Smooth muscle cell (in vitro differentiated cells): Measurements from ENCODE around the gene OSBPL1A. TPM values are rescaled to one million over a fixed set of nuclear protein-coding genes. Genes with fewer than 3 reads are reported as not detected.

Experiments
- DNase-seq: peaks from one replicate; lab custom pipeline; 2025; ENCODE audit not compliant: unreplicated experiment; lab: John Stamatoyannopoulos, UW
- H2AFZ ChIP-seq: fragments of 200-600 bp; sonication (generic); 2 replicates; pipeline ENCODE4 v1.6.0; 2016; ENCODE audit warnings: antibody characterized with exemption, low read depth, mild to moderate bottlenecking
- H3F3A ChIP-seq: fragments of 200-600 bp; sonication (generic); 2 replicates; pipeline ENCODE4 v1.6.0; 2017; ENCODE audit warnings: antibody characterized with exemption, low read depth
- H3K27ac ChIP-seq: fragments of 200-600 bp; sonication (generic); 2 replicates; pipeline ENCODE4 v1.5.1; 2016; ENCODE audit warnings: low read depth, mild to moderate bottlenecking
- H3K27me3 ChIP-seq: fragments of 200-600 bp; sonication (generic); 2 replicates; pipeline ENCODE4 v1.6.1; 2016; ENCODE audit warnings: low read depth, mild to moderate bottlenecking
- H3K36me3 ChIP-seq: fragments of 200-600 bp; sonication (generic); 2 replicates; pipeline ENCODE4 v1.5.1; 2016; ENCODE audit warnings: low read depth
- H3K4me1 ChIP-seq: fragments of 200-600 bp; sonication (generic); 2 replicates; pipeline ENCODE4 v1.5.1; 2016; ENCODE audit warnings: low read depth
- H3K4me2 ChIP-seq: fragments of 200-600 bp; sonication (generic); 2 replicates; pipeline ENCODE4 v1.6.0; 2016; ENCODE audit warnings: mild to moderate bottlenecking
- H3K4me3 ChIP-seq: fragments of 200-600 bp; sonication (generic); 2 replicates; pipeline ENCODE4 v1.5.1; 2016; ENCODE audit warnings: mild to moderate bottlenecking
- H3K79me2 ChIP-seq: fragments of 200-600 bp; sonication (generic); 2 replicates; pipeline ENCODE4 v1.6.0; 2016; ENCODE audit warnings: low read depth, mild to moderate bottlenecking
- H3K9ac ChIP-seq: fragments of 200-600 bp; sonication (generic); 2 replicates; pipeline ENCODE4 v1.6.0; 2016; ENCODE audit warnings: low read depth
- H3K9me3 ChIP-seq: fragments of 200-600 bp; sonication (generic); replicated peaks from 2 replicates; pipeline ENCODE4 v1.5.1; 2016; ENCODE audit warnings: low read depth
- H4K20me1 ChIP-seq: fragments of 200-600 bp; sonication (generic); 2 replicates; pipeline ENCODE4 v1.6.0; 2016; ENCODE audit warnings: low read depth
- CTCF ChIP-seq: fragments of 200-600 bp; sonication (generic); IDR thresholded peaks from 2 replicates; pipeline ENCODE4 v1.5.1; 2017; ENCODE audit warnings: borderline replicate concordance, mild to moderate bottlenecking, antibody characterized with exemption; ENCODE audit not compliant: insufficient read depth, poor library complexity, severe bottlenecking
- WGBS: methylation state at CpG from one replicate; pipeline ENCODE4 v1.1.7; 2016; ENCODE audit warnings: low lambda C conversion rate; 5-methylcytosine and 5-hydroxymethylcytosine counted together
- polyA plus RNA-seq: library from polyadenylated mRNA; unstranded; fragments of >200 nt; fragmentation: Nextera tagmentation; extraction: Ambion mirVana; gene quantifications from 2 replicates; pipeline ENCODE4 v1.2.1, GENCODE V29; 2016
- total RNA-seq: library from RNA; depleted of rRNA; stranded (reverse); fragments of >200 nt; gene quantifications from 2 replicates; pipeline ENCODE4 v1.2.3, GENCODE V29; 2014

OSBPL1A gene
- total and polyA plus RNA-seq, 2 experiments from 2014 or later: 15.3 to 23.4 TPM

- H2AFZ ChIP-seq: no peak overlapping the region
- H3K9ac ChIP-seq: no peak overlapping the region
- DNase-seq: no peak
- no peak overlapping the region for H3K4me3 ChIP-seq
- H3K9me3 ChIP-seq: no peaks in the 10 kb centered on the region
- no peaks in the 10 kb centered on the region for H4K20me1 ChIP-seq
- no peak for TF ChIP-seq CTCF
- H3K27me3 ChIP-seq: no peaks in the 10 kb centered on the region
- no peaks in the 10 kb centered on the region for H3F3A ChIP-seq
- H3K79me2 ChIP-seq: no peaks in the 10 kb centered on the region
- no peak overlapping the region for H3K27ac ChIP-seq
- 83% methylated on average over 1 of the region's 1 CpG for WGBS
- peaks cover 19% of the 10 kb centered on the region for H3K4me1 ChIP-seq
- H3K4me2 ChIP-seq: no peak overlapping the region
- H3K36me3 ChIP-seq: no peaks in the 10 kb centered on the region
Measured at GRCh38 chr18:24267878-24268277, 129.7 kb downstream of the OSBPL1A start.

- WGBS: 81% methylated on average over 1 of the region's 1 CpG
- no peaks in the 10 kb centered on the region for H3K79me2 ChIP-seq
Measured at GRCh38 chr18:24266131-24266530, 131.5 kb downstream of the OSBPL1A start.

GRCh38 chr18:24265502-24266064 lies 132.0 kb downstream of the OSBPL1A start:
- Histone ChIP-seq H3K36me3 (no peaks in the 10 kb centered on the region), H3K4me2 (no peak overlapping the region), H4K20me1 (no peaks in the 10 kb centered on the region), H3K27ac (no peak overlapping the region), H2AFZ (no peak overlapping the region), H3F3A (no peaks in the 10 kb centered on the region), H3K4me3 (no peak overlapping the region), H3K4me1 (peaks cover 8% of the 10 kb centered on the region), H3K9me3 (no peaks in the 10 kb centered on the region), H3K79me2 (no peaks in the 10 kb centered on the region), H3K27me3 (no peaks in the 10 kb centered on the region), H3K9ac (no peak overlapping the region)
- no peak for TF ChIP-seq CTCF
- no peak for DNase-seq
- WGBS: 82% methylated on average over 4 of the region's 4 CpGs

More at GRCh38 chr18:24266131-24266530, 131.5 kb downstream of the OSBPL1A start:
- no peaks in the 10 kb centered on the region for H3F3A ChIP-seq
- TF ChIP-seq CTCF: no peak
- H3K4me3 ChIP-seq: no peak overlapping the region
- no peak overlapping the region for H3K4me2 ChIP-seq
- H3K36me3 ChIP-seq: no peaks in the 10 kb centered on the region
- no peak overlapping the region for H2AFZ ChIP-seq
- H3K9me3 ChIP-seq: no peaks in the 10 kb centered on the region
- H3K27ac ChIP-seq: no peak overlapping the region
- no peak overlapping the region for H3K9ac ChIP-seq
- H4K20me1 ChIP-seq: no peaks in the 10 kb centered on the region
- peaks cover 14% of the 10 kb centered on the region for H3K4me1 ChIP-seq
- DNase-seq: no peak
- H3K27me3 ChIP-seq: no peaks in the 10 kb centered on the region

GRCh38 chr18:24263050-24263449 lies 134.6 kb downstream of the OSBPL1A start:
- Histone ChIP-seq H3K4me2 (no peak overlapping the region), H2AFZ (no peak overlapping the region), H3K36me3 (no peaks in the 10 kb centered on the region), H3K4me1 (peaks cover 4% of the 10 kb centered on the region), H3K9me3 (no peaks in the 10 kb centered on the region), H3K27me3 (no peaks in the 10 kb centered on the region), H3F3A (no peaks in the 10 kb centered on the region), H3K4me3 (no peak overlapping the region), H3K79me2 (no peaks in the 10 kb centered on the region), H3K9ac (no peak overlapping the region), H3K27ac (no peak overlapping the region), H4K20me1 (no peaks in the 10 kb centered on the region)
- 96% methylated on average over 2 of the region's 2 CpGs for WGBS
- DNase-seq: no peak
- TF ChIP-seq CTCF: no peak
